Heart left ventricle (tissue), 13 donors: ENCODE results near the gene CCM2.

Experiments used
- POLR2A ChIP-seq, 2 donors: fragments of 450-650 bp; IDR thresholded peaks; one replicate each; pipeline ENCODE4 v1.6.1; 2017; ENCODE audit warnings: antibody characterized with exemption in 2 of 2, mild to moderate bottlenecking in 2 of 2, moderate library complexity in 2 of 2
- TF ChIP-seq, protein P1 (sequence below), 12 donors: fragments of 200-600 bp; sonication (generic) in 4 of 12; IDR thresholded peaks; one replicate each; pipeline versions ENCODE4 v1.5.0 to v1.8.0; 2018 to 2022; ENCODE audit warnings: antibody characterized with exemption in 12 of 12, mild to moderate bottlenecking in 5 of 12
- donor health status: ischemic (EF 13 %, LVEDD 7.1; RV severe dilation, severe dysfunction).
- donor health status: DM: no; HTN: yes; CAD: no.
- donor health status: DM: no; HTN: no; CAD: no.
- donor health status: ischemic (EF 25% LVEDD 6.9; RV normal size, moderate dysfunction).
- donor health status: ischemic (EF 25% LVEDD 5.7; RV mildly dilated, moderate dysfunction).
- donor health status: ischemic (EF 35%, LVEDD 5.7; RV mildly dilated, moderate dysfunction).
- donor health status: nonischemic (EF 11% LVEDD 7.7; RV severe dilation, severe dysfunction).
- donor health status: DM: yes; HTN: yes; CAD: no.
- donor health status: PGD.
- donor health status: ischemic (EF 29% LVEDD 5.4; RV normal size, mild dysfunction).
- donor health status: nonischemic (EF 23%, LVEDD 6.1; RV moderate dilation, normal function).

DNA sequence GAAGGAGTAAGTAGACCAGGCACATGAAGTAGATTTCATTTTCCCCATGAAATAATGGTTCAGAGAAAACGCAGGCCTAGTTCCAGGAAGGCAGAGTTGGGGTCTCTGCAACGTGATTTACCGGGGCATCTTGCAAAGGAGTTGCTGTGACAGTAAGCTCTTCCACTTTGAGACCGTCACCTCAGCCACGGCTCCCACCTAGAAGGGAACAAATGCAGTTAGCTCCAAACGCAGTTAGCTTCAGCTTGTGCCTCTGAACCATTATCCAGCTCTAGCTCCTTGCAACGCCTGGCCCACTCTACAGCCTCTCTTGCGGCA is 14.1 kb upstream of the CCM2 start:
- TF ChIP-seq, protein P1, sequence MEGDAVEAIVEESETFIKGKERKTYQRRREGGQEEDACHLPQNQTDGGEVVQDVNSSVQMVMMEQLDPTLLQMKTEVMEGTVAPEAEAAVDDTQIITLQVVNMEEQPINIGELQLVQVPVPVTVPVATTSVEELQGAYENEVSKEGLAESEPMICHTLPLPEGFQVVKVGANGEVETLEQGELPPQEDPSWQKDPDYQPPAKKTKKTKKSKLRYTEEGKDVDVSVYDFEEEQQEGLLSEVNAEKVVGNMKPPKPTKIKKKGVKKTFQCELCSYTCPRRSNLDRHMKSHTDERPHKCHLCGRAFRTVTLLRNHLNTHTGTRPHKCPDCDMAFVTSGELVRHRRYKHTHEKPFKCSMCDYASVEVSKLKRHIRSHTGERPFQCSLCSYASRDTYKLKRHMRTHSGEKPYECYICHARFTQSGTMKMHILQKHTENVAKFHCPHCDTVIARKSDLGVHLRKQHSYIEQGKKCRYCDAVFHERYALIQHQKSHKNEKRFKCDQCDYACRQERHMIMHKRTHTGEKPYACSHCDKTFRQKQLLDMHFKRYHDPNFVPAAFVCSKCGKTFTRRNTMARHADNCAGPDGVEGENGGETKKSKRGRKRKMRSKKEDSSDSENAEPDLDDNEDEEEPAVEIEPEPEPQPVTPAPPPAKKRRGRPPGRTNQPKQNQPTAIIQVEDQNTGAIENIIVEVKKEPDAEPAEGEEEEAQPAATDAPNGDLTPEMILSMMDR (IDR thresholded peaks at IDR 0.05), result no peak
- no peak for TF ChIP-seq POLR2A (IDR thresholded peaks at IDR 0.05)
